Stimulated activated CD4-positive, alpha-beta T cell treated with anti-CD3 and anti-CD28 coated beads, Interleukin-12 subunit alpha, Interleukin-12 subunit beta, amount 100 ng/mL, for 4 hours (primary cell): ENCODE measurements around the gene PLA2G4D.
A peak's percentile ranks its signal among the peaks of the same experiment; 100 is the strongest.

Source experiments
- DNase-seq: peaks from one replicate; pipeline ENCODE4 v3.0.0-alpha.2; 2020

The PLA2G4D gene

GRCh38 chr15:42069496-42070278 is 24.7 kb downstream of the PLA2G4D start:
- DNase-seq, result no peak

DNA sequence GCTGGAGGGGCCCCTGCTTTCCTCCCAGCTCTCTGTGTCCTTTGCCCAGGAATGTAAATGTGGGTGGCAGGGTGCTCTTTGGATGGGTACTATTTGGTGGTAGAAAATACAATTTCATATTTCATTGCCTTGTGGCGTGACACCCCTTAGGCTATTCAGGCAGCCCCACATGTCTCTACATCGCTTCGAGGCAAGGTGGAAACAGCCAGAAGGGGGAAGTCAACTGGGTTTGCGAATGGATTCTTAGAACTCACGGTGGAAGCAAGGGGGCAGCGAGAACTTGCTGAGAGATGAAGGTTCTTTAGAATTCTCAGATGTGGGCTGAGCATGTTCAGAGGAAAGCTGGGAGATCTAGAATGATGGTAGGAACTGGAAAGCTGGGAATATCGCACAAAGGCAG is 25.3 kb downstream of the PLA2G4D start:
- no peak for DNase-seq

- no peak for DNase-seq
Observed at GRCh38 chr15:42068601-42069000, 25.8 kb downstream of the PLA2G4D start.

DNA sequence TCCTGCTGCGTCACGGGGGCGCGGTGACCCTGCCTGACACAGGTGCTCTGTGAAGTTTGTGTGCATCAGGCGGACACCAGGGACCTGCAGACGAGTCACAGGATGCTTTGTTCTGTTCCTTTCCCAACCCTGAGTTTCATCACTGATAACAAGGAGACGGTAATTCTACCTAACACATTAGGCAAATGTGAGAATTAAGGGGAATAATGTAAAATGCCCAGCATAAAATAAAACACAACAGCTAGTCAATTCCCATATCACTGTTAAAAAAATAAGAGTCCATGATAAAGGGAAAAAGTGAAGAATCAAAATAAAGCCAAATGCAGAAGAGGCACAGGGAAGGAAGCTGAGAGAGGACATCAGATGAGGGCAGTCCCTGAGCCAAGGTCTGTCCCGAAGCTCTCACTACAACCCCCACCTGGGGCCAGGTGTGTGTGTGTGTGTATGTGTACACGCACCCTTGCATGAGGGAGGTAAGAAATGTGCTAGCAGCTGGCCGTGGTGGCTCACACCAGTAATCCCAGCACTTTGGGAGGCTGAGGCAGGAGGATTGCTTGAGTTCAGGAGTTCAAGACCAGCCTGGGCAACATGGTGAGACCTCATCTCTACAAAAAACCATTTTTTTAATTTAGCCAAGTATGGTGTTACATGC is 27.5 kb downstream of the PLA2G4D start:
- no peak for DNase-seq

GRCh38 chr15:42065468-42065867 is 28.9 kb downstream of the PLA2G4D start:
- no peak for DNase-seq

DNA sequence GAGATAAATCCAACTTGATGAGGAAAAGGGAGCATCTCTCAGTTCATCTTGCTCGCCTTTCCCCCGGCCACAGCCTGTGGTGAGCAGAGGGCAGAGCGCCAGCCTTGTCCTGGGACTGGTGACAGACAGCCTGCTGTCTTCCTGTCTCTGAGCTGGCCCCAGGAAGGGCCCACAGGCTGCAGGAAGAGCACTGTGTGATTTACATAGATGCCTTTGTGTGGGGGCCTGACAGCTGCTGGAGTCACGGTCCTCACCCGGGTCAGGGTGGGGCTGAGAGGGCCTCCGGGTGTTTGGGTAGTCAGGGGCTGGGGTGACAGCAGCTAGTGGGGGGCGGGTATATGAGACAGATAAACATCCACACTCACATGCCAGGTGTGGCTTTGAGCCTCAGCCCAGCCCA is 29.3 kb downstream of the PLA2G4D start:
- no peak for DNase-seq

DNA sequence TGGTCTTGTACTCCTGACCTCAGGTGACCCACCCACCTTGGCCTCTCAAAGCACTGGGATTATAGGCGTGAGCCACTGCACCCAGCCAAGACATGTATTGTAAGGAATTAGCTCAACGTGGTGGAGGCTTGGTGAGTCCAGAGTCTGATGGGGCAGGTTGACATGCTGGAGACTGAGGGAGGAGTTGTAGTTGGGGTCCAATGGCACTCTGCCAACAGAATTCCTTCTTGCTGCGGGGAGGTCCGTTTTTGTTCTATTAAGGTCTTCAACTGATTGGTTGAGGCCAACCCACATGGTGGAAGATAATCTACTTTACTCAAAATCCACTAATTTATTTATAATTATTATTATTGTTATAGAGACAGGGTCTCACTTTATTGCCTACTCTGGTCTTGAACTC is 30.1 kb downstream of the PLA2G4D start:
- no peak for DNase-seq

DNA sequence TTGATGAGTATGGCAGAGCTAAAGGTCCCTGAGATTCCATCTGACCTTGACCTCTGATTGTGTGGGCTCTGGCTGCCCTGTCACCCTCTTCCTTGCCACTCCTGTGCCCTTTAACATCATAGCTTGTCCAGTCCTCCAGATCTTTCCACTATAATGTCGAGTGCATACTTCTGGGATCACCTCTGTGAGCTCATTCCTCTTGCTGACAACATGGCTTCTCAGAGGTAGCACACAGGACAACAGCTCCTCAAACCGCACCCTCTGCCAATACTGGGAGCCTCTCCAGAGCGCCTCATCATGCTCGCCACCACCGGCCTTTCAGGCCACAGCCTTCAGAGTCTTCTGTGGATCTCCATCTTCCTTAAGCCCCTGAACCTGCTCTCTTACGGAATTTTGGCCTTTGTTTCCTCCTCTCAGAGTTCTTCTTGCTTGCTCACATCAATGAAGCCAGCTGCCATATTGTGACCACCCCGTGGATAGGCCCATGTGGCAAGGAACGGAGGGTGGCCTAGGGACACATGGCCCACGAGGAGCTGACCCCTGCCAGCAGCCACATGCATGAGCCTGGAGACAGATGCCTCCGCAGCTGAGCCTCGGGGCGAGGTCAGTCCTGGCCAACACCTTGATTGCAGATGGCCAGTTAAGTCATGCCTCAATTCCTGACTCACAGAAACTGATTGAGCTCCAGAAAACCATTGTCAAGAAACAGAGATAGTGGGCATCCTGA is 31.1 kb downstream of the PLA2G4D start:
- DNase-seq, result no peak

GRCh38 chr15:42062284-42062806 is 32.0 kb downstream of the PLA2G4D start:
- no peak for DNase-seq

- DNase-seq, result no peak
Observed at GRCh38 chr15:42060797-42061196, 33.6 kb downstream of the PLA2G4D start.

- no peak for DNase-seq
Observed at GRCh38 chr15:42060477-42060763, 33.9 kb downstream of the PLA2G4D start.

DNA sequence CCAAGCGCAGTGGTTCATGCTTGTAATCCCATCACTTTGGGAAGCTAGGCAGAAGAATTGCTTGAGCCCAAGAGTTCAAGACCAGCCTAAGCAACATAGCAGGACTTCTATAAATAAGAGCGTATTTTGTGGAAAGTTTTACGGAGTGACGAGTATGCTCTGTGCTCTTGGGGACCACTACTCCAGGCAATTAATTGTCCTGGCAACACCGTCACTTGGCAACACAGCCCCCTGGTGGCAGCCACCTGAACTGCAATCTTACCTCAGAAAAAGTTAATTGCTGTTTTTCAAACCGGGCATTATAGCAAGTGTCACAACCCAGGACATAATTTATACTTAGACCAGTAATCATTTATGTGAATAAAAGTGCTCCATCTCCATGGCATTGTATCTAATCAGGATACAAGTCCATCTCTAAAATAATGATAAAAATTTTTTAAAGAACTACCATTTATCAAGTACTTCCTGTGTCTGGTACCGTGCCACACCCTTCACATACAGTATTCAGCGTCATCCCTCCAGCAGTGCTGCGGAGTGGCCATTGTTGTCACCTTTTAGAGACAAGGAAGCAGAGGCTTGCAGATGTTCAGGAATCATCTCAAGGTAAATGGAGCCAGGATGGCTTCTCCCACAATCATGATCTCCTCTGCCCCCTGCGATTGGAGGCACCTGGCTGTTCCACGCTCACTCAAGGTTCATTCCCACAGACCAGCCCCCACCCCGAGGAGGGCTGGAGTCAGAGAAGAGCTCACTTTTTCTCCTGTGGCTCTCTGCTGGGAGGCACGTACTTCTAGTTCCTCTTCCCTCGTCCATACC is 34.5 kb downstream of the PLA2G4D start:
- peak; percentile 73 for DNase-seq

GRCh38 chr15:42058791-42059190 is 35.6 kb downstream of the PLA2G4D start:
- DNase-seq, result no peak

DNA sequence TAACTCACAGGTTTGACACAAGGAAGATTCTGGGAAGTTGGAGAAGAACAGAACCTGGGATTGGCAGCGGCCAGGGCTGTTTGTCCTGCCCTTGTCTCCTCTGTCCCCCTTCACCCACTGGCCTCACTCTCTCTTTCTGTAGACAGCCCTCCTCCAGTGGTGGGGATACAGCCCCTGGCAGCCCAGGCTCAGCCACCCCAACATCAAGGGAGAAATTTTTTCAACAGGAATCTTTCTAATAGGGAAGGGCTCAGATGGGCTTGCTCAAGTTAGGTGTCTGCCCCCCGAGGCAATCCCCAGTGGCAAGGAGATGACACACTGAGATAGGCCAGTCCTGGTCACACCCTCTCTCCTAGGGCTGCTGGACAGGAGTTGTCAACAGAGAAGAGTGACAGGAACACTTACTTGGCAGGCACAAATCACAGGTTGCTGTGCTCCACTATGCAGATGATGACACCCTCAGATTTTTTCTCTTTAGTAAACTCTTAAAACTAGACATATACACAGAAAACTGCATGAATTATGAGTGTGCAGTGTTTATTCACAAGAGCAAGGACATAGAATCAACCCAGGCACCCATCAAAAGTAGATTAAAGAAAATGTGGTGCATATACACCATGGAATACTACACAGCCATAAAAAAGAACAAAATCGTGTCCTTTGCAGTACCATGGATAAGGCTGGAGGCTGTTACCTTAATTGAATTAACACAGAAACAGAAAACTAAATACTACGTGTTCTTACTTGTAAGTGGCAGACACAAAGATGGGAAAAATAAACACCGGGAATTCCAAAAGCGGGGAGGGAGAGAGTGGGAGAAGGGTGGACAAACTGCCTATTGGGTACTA is 36.3 kb downstream of the PLA2G4D start:
- no peak for DNase-seq

DNA sequence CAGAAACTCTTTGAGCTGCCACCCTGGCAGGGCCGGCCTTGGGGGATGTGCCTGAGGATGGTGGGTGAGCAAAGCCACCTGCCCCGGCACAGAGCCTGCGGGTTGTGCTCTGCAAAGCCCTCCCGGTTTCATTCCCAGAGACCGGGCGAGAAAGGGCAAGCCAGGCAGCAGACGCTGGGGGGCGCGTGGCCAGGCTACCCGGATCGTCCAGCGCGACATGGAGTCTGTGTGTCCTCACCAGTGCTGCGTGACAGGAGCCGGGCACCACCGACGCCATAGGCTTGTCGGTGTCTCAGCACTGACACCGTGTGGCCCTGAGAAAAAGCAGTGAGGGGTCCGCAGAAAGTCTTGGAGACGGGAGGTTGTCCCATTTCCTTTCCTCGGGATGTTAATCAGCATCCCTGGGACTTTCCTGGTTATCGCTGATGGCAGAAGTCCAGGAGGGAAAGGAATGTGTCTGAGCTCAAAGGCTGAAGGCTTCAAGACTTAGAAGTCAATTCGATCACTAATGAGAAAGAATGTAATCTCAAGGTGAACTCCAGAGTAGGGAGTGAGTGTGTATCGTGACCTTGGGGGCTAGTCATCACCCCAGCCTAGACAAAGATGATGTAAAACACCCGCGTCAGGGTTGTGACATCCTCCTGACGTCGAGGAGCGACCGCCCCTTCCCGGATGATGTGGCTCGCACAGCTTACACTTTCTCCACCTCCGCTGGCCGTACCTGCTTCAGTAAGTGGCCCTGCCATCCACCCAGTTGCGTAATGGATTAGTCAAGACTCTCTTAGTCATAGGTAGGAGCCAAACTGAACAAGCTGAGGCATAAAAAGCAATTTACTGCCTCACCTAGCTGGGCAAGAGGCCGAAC is 37.2 kb downstream of the PLA2G4D start:
- DNase-seq, result peak; percentile 35

GRCh38 chr15:42053914-42054313 is 40.4 kb downstream of the PLA2G4D start:
- DNase-seq, result no peak

GRCh38 chr15:42053010-42053409 is 41.4 kb downstream of the PLA2G4D start:
- DNase-seq, result no peak

- DNase-seq, result no peak
Observed at GRCh38 chr15:42050484-42051255, 43.7 kb downstream of the PLA2G4D start.

GRCh38 chr15:42048821-42049200 is 45.6 kb downstream of the PLA2G4D start:
- no peak for DNase-seq
